HepG2 (cell line): Measurements from ENCODE around the gene CNNM1. TPM values are rescaled to one million over a fixed set of nuclear protein-coding genes. Genes with fewer than 3 reads are reported as not detected.

Experiments
- AHR ChIP-seq: IDR thresholded peaks from 2 replicates; pipeline ENCODE4 v1.6.1; 2018; ENCODE audit warnings: missing genetic modification reagents, missing compliant biosample characterization
- FOXC1 ChIP-seq: sonication (generic); formaldehyde crosslinking; IDR thresholded peaks from 2 replicates; pipeline ENCODE4 v1.8.0; 2022; ENCODE audit warnings: mild to moderate bottlenecking, missing genetic modification reagents, borderline replicate concordance
- HOXA5 ChIP-seq: sonication (generic); formaldehyde crosslinking; IDR thresholded peaks from 2 replicates; pipeline ENCODE4 v1.4.0; 2020; ENCODE audit warnings: missing genetic modification reagents
- MTERF4 ChIP-seq: sonication (generic); formaldehyde crosslinking; IDR thresholded peaks from 2 replicates; pipeline ENCODE4 v1.8.0; 2023; ENCODE audit warnings: mild to moderate bottlenecking, missing genetic modification reagents
- NFYB ChIP-seq: sonication (generic); formaldehyde crosslinking; IDR thresholded peaks from 2 replicates; pipeline ENCODE4 v1.4.0; 2020; ENCODE audit warnings: missing genetic modification reagents
- TP53 ChIP-seq: sonication (generic); formaldehyde crosslinking; conservative IDR thresholded peaks from 2 replicates; pipeline ENCODE4 v1.4.0; 2020; ENCODE audit warnings: missing genetic modification reagents
- ZBTB37 ChIP-seq: sonication (generic); formaldehyde crosslinking; IDR thresholded peaks from 2 replicates; pipeline ENCODE4 v1.4.0; 2020; ENCODE audit warnings: mild to moderate bottlenecking, missing genetic modification reagents
- ZNF142 ChIP-seq: sonication (generic); formaldehyde crosslinking; IDR thresholded peaks from 2 replicates; pipeline ENCODE4 v1.4.0; 2020; ENCODE audit warnings: missing genetic modification reagents
- ZNF407 ChIP-seq: sonication (generic); formaldehyde crosslinking; IDR thresholded peaks from one replicate; pipeline ENCODE4 v1.5.1; 2020; ENCODE audit warnings: mild to moderate bottlenecking, missing genetic modification reagents; ENCODE audit errors: not compliant biosample characterization
- ZNF629 ChIP-seq: sonication (generic); formaldehyde crosslinking; conservative IDR thresholded peaks from 2 replicates; pipeline ENCODE4 v1.5.0; 2020; ENCODE audit warnings: missing genetic modification reagents
- ZNF713 ChIP-seq: sonication (generic); formaldehyde crosslinking; IDR thresholded peaks from 2 replicates; pipeline ENCODE4 v1.4.0; 2020; ENCODE audit warnings: mild to moderate bottlenecking, missing genetic modification reagents
- ZNF780A ChIP-seq: sonication (generic); formaldehyde crosslinking; IDR thresholded peaks from 2 replicates; pipeline ENCODE4 v1.8.0; 2022; ENCODE audit warnings: mild to moderate bottlenecking, missing genetic modification reagents, moderate library complexity
- ZNF790 ChIP-seq: sonication (generic); formaldehyde crosslinking; IDR thresholded peaks from 2 replicates; pipeline ENCODE4 v1.8.0; 2022; ENCODE audit warnings: missing genetic modification reagents, mild to moderate bottlenecking, borderline replicate concordance
- polyA plus RNA-seq, 8 experiments: library from polyadenylated mRNA; depleted of rRNA in 3 of 8; stranded (reverse) in 7 of 8; unstranded in 1 of 8; fragments of >200 nt; fragmentation: Illumina TruSeq in 4 of 8; extraction: Trizol in 4 of 8; gene quantifications; 2 replicates each; pipeline versions ENCODE4 v1.2.1 to v1.2.3, GENCODE V29; 2011 to 2016; ENCODE audit warnings: low read depth in 4 of 8, missing spikeins in 1 of 8, mixed read lengths in 1 of 8; ENCODE audit not compliant: insufficient read depth in 1 of 8
- total RNA-seq, 5 experiments: library from RNA; depleted of rRNA; stranded (reverse); fragments of >200 nt; fragmentation: Illumina TruSeq; extraction: Trizol; gene quantifications; 2 replicates each; pipeline ENCODE4 v1.2.3, GENCODE V29; 2016; ENCODE audit warnings: low read depth in 1 of 5

CNNM1 gene
- total and polyA plus RNA-seq, 2 of the 13 experiments (the other 11 are each of a cell fraction or from before 2014, with no cell fraction given): 4.3 to 9.6 TPM

GRCh38 chr10:99430116-99430450, 100.9 kb downstream of the CNNM1 start (continued):
- TF ChIP-seq ZNF407 (no peak), ZNF780A (CRISPR knock-in tag) (no peak), ZBTB37 (no peak), NFYB (CRISPR knock-in tag) (no peak), ZNF142 (CRISPR knock-in tag) (no peak; the same call in 1 of the 2 replicates), ZNF629 (CRISPR knock-in tag) (peak; percentile 98), AHR (CRISPR knock-in tag) (no peak), TP53 (CRISPR knock-in tag) (0 out of 2 replicates have a peak, but pooled peaks have one; percentile 24), MTERF4 (CRISPR knock-in tag) (0 out of 2 replicates have a peak, but pooled peaks have one; percentile 68), HOXA5 (0 out of 2 replicates have a peak, but pooled peaks have one; percentile 67), FOXC1 (CRISPR knock-in tag) (0 out of 2 replicates have a peak, but pooled peaks have one; percentile 36), ZNF713 (no peak), ZNF790 (CRISPR knock-in tag) (no peak; the same call in 1 of the 2 replicates)
